ENCODE measurements around the gene RAPGEF4. TPM values are rescaled to one million over a fixed set of nuclear protein-coding genes. Genes with fewer than 3 reads are reported as not detected.

The RAPGEF4 gene
- polyA plus RNA-seq, 3 donors = not detected

DNA sequence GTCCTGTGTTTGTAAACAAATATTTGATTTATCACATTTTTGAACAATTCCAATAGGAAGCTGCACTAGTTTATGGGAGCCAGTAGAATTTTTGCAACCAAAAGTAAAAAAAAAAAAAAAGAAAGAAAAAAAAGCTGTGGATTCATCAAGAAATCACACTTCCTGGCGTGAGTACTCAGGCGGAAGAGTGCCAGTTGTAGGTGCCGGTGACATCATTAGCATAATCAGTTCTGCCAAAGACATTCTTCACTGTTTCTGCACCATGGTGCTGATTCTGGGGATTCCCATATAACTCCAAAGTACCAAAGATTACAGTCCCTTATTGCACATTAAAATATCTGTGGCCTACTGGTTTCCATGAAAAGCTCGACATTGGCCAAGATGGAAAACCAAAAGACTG is 32.8 kb downstream of the RAPGEF4 start:
- Mint-ChIP-seq H3K4me3 (no peak overlapping the region), H3K9me3 (peaks cover 0 to 5% (median 2%) of the 10 kb centered on the region in 7 donors), H3K27ac (no peak overlapping the region), H3K27me3 (ENCODE audit: low read depth in 3 of 3) (peaks cover 0 to 5% (median 0%) of the 10 kb centered on the region in 3 donors), H3K4me1 (no peaks in the 10 kb centered on the region), H3K36me3 (no peaks in the 10 kb centered on the region)
- Histone ChIP-seq H3K4me2 (replicated peaks; ENCODE audit: extremely low read depth, low read length, poor library complexity, severe bottlenecking) (no peak overlapping the region), H3K9ac (ENCODE audit: insufficient read depth, low read length, poor library complexity, severe bottlenecking) (no peak overlapping the region), H3K27me3 (ENCODE audit: control insufficient read depth in 2 of 2, insufficient read depth in 2 of 2, low read length in 2 of 2) (no peaks in the 10 kb centered on the region), H3K4me3 (replicated peaks in 1 of 3; ENCODE audit: low read depth in 2 of 3, low read length in 3 of 3) (no peak overlapping the region), H3K36me3 (replicated peaks in 1 of 2; ENCODE audit: control insufficient read depth in 1 of 2, insufficient read depth in 2 of 2, low read length in 2 of 2) (no peaks in the 10 kb centered on the region), H3K4me1 (ENCODE audit: control insufficient read depth in 1 of 2, insufficient read depth in 2 of 2, low read length in 2 of 2) (no peaks in the 10 kb centered on the region), H4K20me1 (ENCODE audit: insufficient read depth, low read length) (no peaks in the 10 kb centered on the region), H2AFZ (ENCODE audit: insufficient read depth, low read depth, low read length, poor library complexity, severe bottlenecking) (no peak overlapping the region), H3K9me3 (replicated peaks in 1 of 2; ENCODE audit: control insufficient read depth in 1 of 2, insufficient read depth in 1 of 2, low read length in 2 of 2) (no peaks in the 10 kb centered on the region), H3K27ac (ENCODE audit: low read depth in 1 of 2, low read length in 2 of 2) (no peak overlapping the region), H3K79me2 (ENCODE audit: insufficient read depth, low read length) (no peaks in the 10 kb centered on the region)
- DNase-seq = no peak
- intact Hi-C loops (cut with micrococcal nuclease) = no loop called here
- 100% methylated on average over 2 of the region's 4 CpGs for WGBS (ENCODE audit: insufficient coverage)
- no peak for TF ChIP-seq CTCF (IDR thresholded peaks at IDR 0.05)

GRCh38 chr2:172769879-172770278 is 34.2 kb downstream of the RAPGEF4 start:
- no peak overlapping the region for H3K4me2 ChIP-seq (replicated peaks; ENCODE audit: extremely low read depth, low read length, poor library complexity, severe bottlenecking)
- no CpG with 5 or more reads among the region's 1 CpG for WGBS (ENCODE audit: insufficient coverage)
- intact Hi-C loops (cut with micrococcal nuclease) = no loop called here
- Mint-ChIP-seq H3K4me3 (no peak overlapping the region), H3K9me3 (peaks cover 0 to 3% (median 1%) of the 10 kb centered on the region in 7 donors), H3K4me1 (no peaks in the 10 kb centered on the region), H3K27me3 (ENCODE audit: low read depth in 3 of 3) (peaks cover 0 to 11% (median 5%) of the 10 kb centered on the region in 3 donors), H3K27ac (no peak overlapping the region), H3K36me3 (no peaks in the 10 kb centered on the region)
- H3K4me1 ChIP-seq (ENCODE audit: control insufficient read depth in 1 of 2, insufficient read depth in 2 of 2, low read length in 2 of 2) = no peaks in the 10 kb centered on the region
- H3K27me3 ChIP-seq (ENCODE audit: control insufficient read depth in 2 of 2, insufficient read depth in 2 of 2, low read length in 2 of 2) = peaks cover 0 to 2% of the 10 kb centered on the region in 2 donors
- H3K79me2 ChIP-seq (ENCODE audit: insufficient read depth, low read length) = no peaks in the 10 kb centered on the region
- no peaks in the 10 kb centered on the region for H3K36me3 ChIP-seq (replicated peaks in 1 of 2; ENCODE audit: control insufficient read depth in 1 of 2, insufficient read depth in 2 of 2, low read length in 2 of 2)
- no peak overlapping the region for H3K9ac ChIP-seq (ENCODE audit: insufficient read depth, low read length, poor library complexity, severe bottlenecking)
- no peak for DNase-seq
- H3K4me3 ChIP-seq (replicated peaks in 1 of 3; ENCODE audit: low read depth in 2 of 3, low read length in 3 of 3) = no peak overlapping the region
- H3K9me3 ChIP-seq (replicated peaks in 1 of 2; ENCODE audit: control insufficient read depth in 1 of 2, insufficient read depth in 1 of 2, low read length in 2 of 2) = no peaks in the 10 kb centered on the region
- no peak overlapping the region for H2AFZ ChIP-seq (ENCODE audit: insufficient read depth, low read depth, low read length, poor library complexity, severe bottlenecking)
- TF ChIP-seq CTCF (IDR thresholded peaks at IDR 0.05) = no peak
- no peak overlapping the region for H3K27ac ChIP-seq (ENCODE audit: low read depth in 1 of 2, low read length in 2 of 2)
- H4K20me1 ChIP-seq (ENCODE audit: insufficient read depth, low read length) = no peaks in the 10 kb centered on the region
